Uterus (tissue), 4 donors: ENCODE data around the gene PRL. TPM values are rescaled to one million over a fixed set of nuclear protein-coding genes. Genes with fewer than 3 reads are reported as not detected.

Experiments
- DNase-seq, 2 donors: peaks; one replicate each; pipeline ENCODE4 v3.0.0-alpha.2; 2019 to 2020
- H3K27ac ChIP-seq, 2 donors: fragments of 200-600 bp; sonication (generic); 1 replicate in 1 of 2; 2 replicates in 1 of 2; pipeline ENCODE4 v1.5.1; 2016 to 2018
- H3K27me3 ChIP-seq, 2 donors: fragments of 200-600 bp; sonication (generic); one replicate each; pipeline ENCODE4 v1.5.1; 2018 to 2019; ENCODE audit warnings: control low read depth in 1 of 2
- H3K36me3 ChIP-seq, 2 donors: fragments of 200-600 bp; sonication (generic); one replicate each; pipeline ENCODE4 v1.5.1; 2019; ENCODE audit warnings: control low read depth in 1 of 2
- H3K4me1 ChIP-seq, 2 donors: fragments of 200-600 bp; sonication (generic); one replicate each; pipeline ENCODE4 v1.5.1; 2018 to 2019; ENCODE audit warnings: control low read depth in 1 of 2
- H3K4me3 ChIP-seq, 2 donors: fragments of 200-600 bp; sonication (generic); 1 replicate in 1 of 2; 2 replicates in 1 of 2; pipeline ENCODE4 v1.5.1; 2018 to 2019; ENCODE audit warnings: mild to moderate bottlenecking in 1 of 2
- H3K9me3 ChIP-seq, 2 donors: fragments of 200-600 bp; sonication (generic); one replicate each; pipeline ENCODE4 v1.5.1; 2019; ENCODE audit warnings: control low read depth in 1 of 2
- CTCF ChIP-seq, 4 experiments: fragments of 200-600 bp in 2 of 4; fragments of 450-650 bp in 2 of 4; sonication (generic) in 2 of 4; IDR thresholded peaks; one replicate each; pipeline ENCODE4 v1.5.1; 2016 to 2019; ENCODE audit warnings: antibody characterized with exemption in 4 of 4, mild to moderate bottlenecking in 2 of 4, moderate library complexity in 1 of 4
- POLR2A ChIP-seq, 2 donors: fragments of 450-650 bp; IDR thresholded peaks; one replicate each; pipeline ENCODE4 v1.6.1; 2016; ENCODE audit warnings: antibody characterized with exemption in 2 of 2, mild to moderate bottlenecking in 1 of 2, moderate library complexity in 1 of 2
- intact Hi-C: fragments of 100-400 bp; cut with DNase I; formaldehyde crosslinking; loops from one replicate; pipeline ENCODE4 v1.15.1; 2023; ENCODE audit warnings: low total_unique reads
- total RNA-seq, 4 donors: library from RNA; depleted of rRNA in 3 of 4; stranded (reverse); fragments of >200 nt in 3 of 4; gene quantifications; one replicate each; pipeline versions ENCODE4 v1.1.0 to v1.2.4, GENCODE V29; 2014 to 2023
- donor health status: DM: yes; HTN: yes; CAD: no.

The PRL gene
- total RNA-seq, 4 donors from 2014 or later = not detected

GRCh38 chr6:22332216-22332615 is 35.4 kb upstream of the PRL start:
- H3K36me3 ChIP-seq = no peaks in the 10 kb centered on the region
- H3K4me1 ChIP-seq = no peaks in the 10 kb centered on the region
- DNase-seq = no peak
- H3K4me3 ChIP-seq = no peak overlapping the region
- TF ChIP-seq CTCF (IDR thresholded peaks at IDR 0.05) = no peak
- no peak for TF ChIP-seq POLR2A (IDR thresholded peaks at IDR 0.05)
- no peaks in the 10 kb centered on the region for H3K9me3 ChIP-seq
- H3K27ac ChIP-seq = no peak overlapping the region
- intact Hi-C loops = no loop called here
- no peaks in the 10 kb centered on the region for H3K27me3 ChIP-seq

- no peak for DNase-seq
- Histone ChIP-seq H3K4me3 (no peak overlapping the region), H3K27me3 (no peaks in the 10 kb centered on the region), H3K9me3 (no peaks in the 10 kb centered on the region), H3K4me1 (no peaks in the 10 kb centered on the region), H3K27ac (no peak overlapping the region), H3K36me3 (no peaks in the 10 kb centered on the region)
- TF ChIP-seq POLR2A (IDR thresholded peaks at IDR 0.05) (no peak), CTCF (IDR thresholded peaks at IDR 0.05) (no peak)
- intact Hi-C loops = no loop called here
Measured at GRCh38 chr6:22330941-22331340, 34.1 kb upstream of the PRL start.

- H3K9me3 ChIP-seq = no peaks in the 10 kb centered on the region
- no peaks in the 10 kb centered on the region for H3K36me3 ChIP-seq
- TF ChIP-seq POLR2A (IDR thresholded peaks at IDR 0.05) = no peak
- no peak for TF ChIP-seq CTCF (IDR thresholded peaks at IDR 0.05)
- intact Hi-C loops = no loop called here
- DNase-seq = no peak
- no peaks in the 10 kb centered on the region for H3K4me1 ChIP-seq
- H3K4me3 ChIP-seq = no peak overlapping the region
- no peak overlapping the region for H3K27ac ChIP-seq
- no peaks in the 10 kb centered on the region for H3K27me3 ChIP-seq
Measured at GRCh38 chr6:22328474-22328873, 31.6 kb upstream of the PRL start.

- H3K4me3 ChIP-seq = no peak overlapping the region
- intact Hi-C loops = no loop called here
- TF ChIP-seq CTCF (IDR thresholded peaks at IDR 0.05) (no peak), POLR2A (IDR thresholded peaks at IDR 0.05) (no peak)
- DNase-seq = no peak
- no peak overlapping the region for H3K27ac ChIP-seq
- H3K36me3 ChIP-seq = no peaks in the 10 kb centered on the region
- no peaks in the 10 kb centered on the region for H3K27me3 ChIP-seq
- H3K9me3 ChIP-seq = no peaks in the 10 kb centered on the region
- H3K4me1 ChIP-seq = no peaks in the 10 kb centered on the region
Measured at GRCh38 chr6:22327881-22328280, 31.0 kb upstream of the PRL start.

GRCh38 chr6:22326500-22326899 is 29.7 kb upstream of the PRL start:
- intact Hi-C loops = no loop called here
- no peaks in the 10 kb centered on the region for H3K36me3 ChIP-seq
- no peak for DNase-seq
- H3K4me3 ChIP-seq = no peak overlapping the region
- no peak for TF ChIP-seq POLR2A (IDR thresholded peaks at IDR 0.05)
- TF ChIP-seq CTCF (IDR thresholded peaks at IDR 0.05) = no peak
- H3K27ac ChIP-seq = no peak overlapping the region
- no peaks in the 10 kb centered on the region for H3K27me3 ChIP-seq
- H3K9me3 ChIP-seq = no peaks in the 10 kb centered on the region
- no peaks in the 10 kb centered on the region for H3K4me1 ChIP-seq
